Measurements from ENCODE around the gene CUL7. TPM values are rescaled to one million over a fixed set of nuclear protein-coding genes. Genes with fewer than 3 reads are reported as not detected.

The CUL7 gene
- total and polyA plus RNA-seq, 9 of the 15 experiments (the other 6 are each of a cell fraction or from before 2014, with no cell fraction given), result 0.44 to 20.1 (median 8.6) TPM

DNA sequence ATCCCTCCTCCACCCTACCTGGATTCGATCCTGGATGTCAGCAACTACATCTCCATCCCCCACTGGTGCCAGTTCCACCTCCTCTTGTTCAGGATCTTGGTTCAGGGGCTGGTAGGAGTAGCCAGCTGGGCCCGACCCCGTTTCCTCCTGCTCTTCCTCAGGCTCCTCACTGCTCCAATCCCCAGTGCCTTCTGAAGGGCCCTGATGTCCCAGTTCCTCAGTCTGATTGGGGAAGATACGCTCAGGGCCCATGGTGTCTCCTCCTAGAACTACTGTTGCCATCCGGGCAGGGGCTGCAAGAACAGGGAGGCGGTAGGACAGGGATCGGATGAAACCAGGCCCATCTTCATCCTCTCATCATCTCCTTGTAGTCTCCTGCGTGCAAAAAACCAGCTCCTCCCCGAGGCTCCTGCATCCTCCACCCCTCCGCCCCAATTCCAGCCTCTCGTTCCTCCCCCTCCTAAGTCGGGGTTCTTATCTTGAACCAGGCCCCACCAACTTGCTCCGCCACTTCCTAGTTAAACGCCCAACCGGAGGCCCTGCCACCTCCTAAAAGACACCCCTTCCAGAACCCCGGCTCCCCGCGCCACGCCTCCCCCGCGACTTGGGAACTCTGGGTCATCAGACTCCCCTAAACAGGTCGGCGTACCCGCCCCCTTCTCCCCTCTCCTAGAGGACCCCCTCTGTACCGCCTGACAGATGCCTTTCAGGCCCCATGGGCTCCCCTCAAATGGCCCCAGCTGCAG is 40.4 kb downstream of the CUL7 start (continued):
- TF ChIP-seq NELFE (IDR thresholded peaks at IDR 0.05; ENCODE audit: insufficient read depth, insufficient read length) (no peak), SNIP1 (IDR thresholded peaks at IDR 0.05; ENCODE audit: low read depth) (no peak), EGR1 (conservative IDR thresholded peaks at IDR 0.05) (peak; percentile 51), MXI1 (IDR thresholded peaks at IDR 0.05; ENCODE audit: low read depth, low read length) (0 out of 2 replicates have a peak, but pooled peaks have one; percentile 47), FOXJ2 (tag; IDR thresholded peaks at IDR 0.05) (0 out of 2 replicates have a peak, but pooled peaks have one; percentile 45), ZNF12 (CRISPR knock-in tag; IDR thresholded peaks at IDR 0.05) (0 out of 2 replicates have a peak, but pooled peaks have one; percentile 6), ZC3H11A (IDR thresholded peaks at IDR 0.05; ENCODE audit: low read depth, low read length) (no peak), ZNF121 (CRISPR knock-in tag; conservative IDR thresholded peaks at IDR 0.05) (0 out of 2 replicates have a peak, but pooled peaks have one; percentile 22), ZNF175 (CRISPR knock-in tag; IDR thresholded peaks at IDR 0.05; ENCODE audit: low read depth) (no peak), ARID1B (IDR thresholded peaks at IDR 0.05) (peak; percentile 47; the same call in 1 of the 2 replicates), KLF10 (CRISPR knock-in tag; IDR thresholded peaks at IDR 0.05) (no peak), TCF3 (CRISPR knock-in tag; IDR thresholded peaks at IDR 0.05) (no peak), POLR2A (conservative IDR thresholded peaks at IDR 0.05) (peak; percentile 38; the same call in 1 of the 2 replicates), ZNF695 (CRISPR knock-in tag; IDR thresholded peaks at IDR 0.05) (no peak), TGIF2 (CRISPR knock-in tag; IDR thresholded peaks at IDR 0.05) (no peak), PYGO2 (tag; IDR thresholded peaks at IDR 0.05) (no peak), BCL6 (CRISPR knock-in tag; IDR thresholded peaks at IDR 0.05) (no peak), MYC (IDR thresholded peaks at IDR 0.05; ENCODE audit: low read depth, low read length) (no peak; the same call in 1 of the 2 replicates), MYC (CRISPR knock-in tag; IDR thresholded peaks at IDR 0.05; ENCODE audit: borderline replicate concordance, low read depth) (peak; percentile 51; the same call in 1 of the 2 replicates), JUNB (CRISPR knock-in tag; conservative IDR thresholded peaks at IDR 0.05) (no peak), MTA2 (IDR thresholded peaks at IDR 0.05; ENCODE audit: low read depth) (no peak), TRIM28 (IDR thresholded peaks at IDR 0.05) (no peak), KDM2B (CRISPR knock-in tag; IDR thresholded peaks at IDR 0.05) (no peak), SIX5 (IDR thresholded peaks at IDR 0.05; ENCODE audit: borderline replicate concordance in 1 of 2, insufficient read depth in 1 of 2, low read depth in 1 of 2, low read length in 2 of 2) (no peak)
- TF ChIP-seq, protein P1, sequence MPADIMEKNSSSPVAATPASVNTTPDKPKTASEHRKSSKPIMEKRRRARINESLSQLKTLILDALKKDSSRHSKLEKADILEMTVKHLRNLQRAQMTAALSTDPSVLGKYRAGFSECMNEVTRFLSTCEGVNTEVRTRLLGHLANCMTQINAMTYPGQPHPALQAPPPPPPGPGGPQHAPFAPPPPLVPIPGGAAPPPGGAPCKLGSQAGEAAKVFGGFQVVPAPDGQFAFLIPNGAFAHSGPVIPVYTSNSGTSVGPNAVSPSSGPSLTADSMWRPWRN (IDR thresholded peaks at IDR 0.05; ENCODE audit: low read depth), result no peak
- TF ChIP-seq, protein P2, sequence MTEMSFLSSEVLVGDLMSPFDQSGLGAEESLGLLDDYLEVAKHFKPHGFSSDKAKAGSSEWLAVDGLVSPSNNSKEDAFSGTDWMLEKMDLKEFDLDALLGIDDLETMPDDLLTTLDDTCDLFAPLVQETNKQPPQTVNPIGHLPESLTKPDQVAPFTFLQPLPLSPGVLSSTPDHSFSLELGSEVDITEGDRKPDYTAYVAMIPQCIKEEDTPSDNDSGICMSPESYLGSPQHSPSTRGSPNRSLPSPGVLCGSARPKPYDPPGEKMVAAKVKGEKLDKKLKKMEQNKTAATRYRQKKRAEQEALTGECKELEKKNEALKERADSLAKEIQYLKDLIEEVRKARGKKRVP (CRISPR knock-in tag; IDR thresholded peaks at IDR 0.05), result no peak
- TF ChIP-seq, protein P3, sequence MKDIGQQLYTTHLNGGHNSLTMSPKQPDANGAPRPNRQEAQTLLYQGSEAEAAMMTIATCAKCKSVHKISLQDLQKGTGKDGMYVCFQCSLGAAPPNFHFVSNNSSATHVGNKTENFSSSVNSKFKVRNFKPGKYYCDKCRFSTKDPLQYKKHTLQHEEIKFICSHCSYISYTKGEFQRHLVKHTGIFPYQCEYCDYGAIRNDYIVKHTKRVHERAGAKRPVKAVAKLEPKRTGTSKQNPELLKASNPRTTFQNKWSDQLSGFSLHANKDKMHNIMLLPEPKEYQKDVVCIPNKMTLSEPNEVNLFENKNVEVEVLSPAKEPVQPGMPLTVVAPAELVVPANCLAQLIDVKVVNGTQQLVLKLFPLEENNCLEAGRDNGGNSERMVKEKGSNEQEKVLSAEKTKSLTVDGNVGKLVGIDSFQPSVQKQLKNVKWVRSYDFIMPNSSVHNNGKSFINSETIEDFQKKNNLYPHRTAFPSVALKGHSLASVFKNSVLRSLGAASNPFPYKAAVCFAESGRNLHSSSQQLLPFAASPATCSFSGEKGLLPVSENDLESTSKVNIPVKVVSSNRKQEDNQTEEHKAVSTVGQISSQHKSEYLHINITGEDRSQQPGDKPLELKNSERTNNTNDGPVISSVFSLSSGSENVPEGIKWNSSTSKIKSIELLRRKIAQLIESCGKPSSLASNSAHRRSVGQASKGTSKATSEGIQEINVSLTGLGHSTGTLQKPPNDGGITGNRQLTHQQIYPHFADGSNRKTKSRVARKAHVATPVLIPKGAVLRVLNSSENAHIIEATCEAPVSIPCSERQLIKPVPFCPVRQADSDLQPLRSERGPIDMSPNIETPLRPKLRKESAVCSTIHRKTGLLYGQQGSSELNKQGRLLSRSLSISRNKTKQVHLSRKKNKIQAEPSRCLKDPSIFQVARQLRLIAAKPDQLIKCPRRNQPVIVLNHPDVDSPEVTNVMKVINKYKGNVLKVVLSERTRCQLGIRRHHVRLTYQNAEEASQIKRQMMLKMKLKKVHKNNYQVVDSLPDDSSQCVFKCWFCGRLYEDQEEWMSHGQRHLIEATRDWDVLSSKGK (CRISPR knock-in tag; IDR thresholded peaks at IDR 0.05), result no peak
